ENCODE data around the gene SAMD14. TPM values are rescaled to one million over a fixed set of nuclear protein-coding genes. Genes with fewer than 3 reads are reported as not detected.

Gene SAMD14
- total and polyA plus RNA-seq, 2 of the 4 experiments (the other 2 are of a cell fraction) = 1.4 to 6.2 TPM

DNA sequence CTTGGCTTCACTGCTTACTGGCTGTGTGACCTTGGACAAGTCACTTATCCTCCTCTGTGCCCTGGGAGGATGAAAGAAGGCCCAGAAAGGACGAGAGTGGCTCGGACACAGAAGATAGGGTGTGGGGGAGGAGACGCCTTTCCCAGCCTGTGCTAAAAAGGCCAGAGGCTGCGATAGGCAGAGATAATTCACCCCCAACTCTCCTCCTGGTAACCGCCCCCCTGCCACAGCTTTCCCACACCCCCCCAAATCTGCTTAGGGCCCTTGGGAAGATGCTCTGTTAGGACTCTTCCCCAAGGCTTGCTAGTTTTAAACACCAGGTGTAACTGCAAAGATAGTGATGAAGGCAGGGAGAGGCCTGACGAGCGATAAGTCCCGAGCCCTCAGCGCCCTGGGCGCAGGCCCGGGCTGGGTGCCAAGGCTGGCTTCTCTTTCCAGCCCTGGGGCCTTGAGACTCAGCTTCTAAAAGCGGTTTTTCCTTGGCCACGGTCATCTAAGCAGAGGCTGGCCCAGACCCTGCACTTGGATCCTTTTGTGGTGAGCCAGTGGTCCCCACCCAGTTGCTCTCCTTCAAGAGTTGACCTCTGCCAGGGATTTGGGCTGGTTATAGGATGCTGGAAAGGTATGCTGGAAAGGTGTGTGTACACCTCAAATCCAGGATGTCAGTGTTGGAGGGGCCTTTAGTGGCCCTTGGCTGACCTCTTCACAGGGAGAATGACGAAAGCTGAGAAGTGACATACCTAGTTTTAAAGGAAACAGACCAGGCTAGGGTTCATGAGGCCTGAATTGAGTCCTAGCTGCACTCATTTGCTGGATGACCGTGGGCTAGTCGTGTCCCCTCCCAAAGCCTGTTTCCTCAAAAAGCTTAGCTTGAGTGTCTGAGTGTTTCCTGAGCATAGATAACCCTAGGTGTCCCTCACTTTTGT is 24.0 kb upstream of the SAMD14 start (continued):
- TF ChIP-seq, protein P1, sequence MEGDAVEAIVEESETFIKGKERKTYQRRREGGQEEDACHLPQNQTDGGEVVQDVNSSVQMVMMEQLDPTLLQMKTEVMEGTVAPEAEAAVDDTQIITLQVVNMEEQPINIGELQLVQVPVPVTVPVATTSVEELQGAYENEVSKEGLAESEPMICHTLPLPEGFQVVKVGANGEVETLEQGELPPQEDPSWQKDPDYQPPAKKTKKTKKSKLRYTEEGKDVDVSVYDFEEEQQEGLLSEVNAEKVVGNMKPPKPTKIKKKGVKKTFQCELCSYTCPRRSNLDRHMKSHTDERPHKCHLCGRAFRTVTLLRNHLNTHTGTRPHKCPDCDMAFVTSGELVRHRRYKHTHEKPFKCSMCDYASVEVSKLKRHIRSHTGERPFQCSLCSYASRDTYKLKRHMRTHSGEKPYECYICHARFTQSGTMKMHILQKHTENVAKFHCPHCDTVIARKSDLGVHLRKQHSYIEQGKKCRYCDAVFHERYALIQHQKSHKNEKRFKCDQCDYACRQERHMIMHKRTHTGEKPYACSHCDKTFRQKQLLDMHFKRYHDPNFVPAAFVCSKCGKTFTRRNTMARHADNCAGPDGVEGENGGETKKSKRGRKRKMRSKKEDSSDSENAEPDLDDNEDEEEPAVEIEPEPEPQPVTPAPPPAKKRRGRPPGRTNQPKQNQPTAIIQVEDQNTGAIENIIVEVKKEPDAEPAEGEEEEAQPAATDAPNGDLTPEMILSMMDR (conservative IDR thresholded peaks at IDR 0.05; ENCODE audit: low read depth, low read length) = no peak
